Measurements from ENCODE around the gene SCFD2. TPM values are rescaled to one million over a fixed set of nuclear protein-coding genes. Genes with fewer than 3 reads are reported as not detected.
A peak's percentile ranks its signal among the peaks of the same experiment; 100 is the strongest.

SCFD2 gene
- total RNA-seq, 1 donor from 2014 or later, result 16.5 TPM

DNA sequence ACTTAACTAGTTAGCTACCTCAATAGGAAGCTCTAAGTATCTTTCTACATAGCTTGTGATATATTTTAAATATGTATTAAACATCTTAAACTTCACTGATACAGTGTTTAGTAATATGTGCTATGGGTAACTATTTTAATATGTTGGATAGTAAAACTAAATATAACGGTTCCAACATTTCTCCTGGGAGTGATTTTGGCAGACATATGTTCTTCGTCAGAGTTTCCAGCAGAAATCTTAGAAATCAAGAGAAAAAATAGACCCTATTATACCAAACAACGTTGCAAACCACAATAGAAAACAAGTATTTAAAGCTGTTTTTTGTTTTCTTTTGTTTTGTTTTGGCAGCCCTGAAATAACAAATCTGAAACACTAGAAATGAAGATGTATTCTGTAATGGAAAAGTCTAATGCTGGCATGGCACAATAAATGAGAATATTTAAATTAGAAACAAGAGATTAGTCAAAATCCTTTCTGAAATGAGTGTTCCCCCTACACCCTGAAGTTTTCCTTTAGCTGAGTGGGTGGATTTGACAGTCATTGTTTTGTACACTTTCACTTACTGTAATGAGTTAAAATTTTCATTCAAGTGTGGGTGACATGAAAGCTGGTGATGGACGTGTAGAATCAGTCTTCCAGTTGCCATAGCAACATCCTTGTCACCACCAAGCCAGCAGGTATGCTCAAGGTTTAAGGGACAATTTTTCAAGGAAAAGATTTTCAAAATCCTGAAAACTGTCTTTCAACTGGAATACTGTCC lies 233.5 kb downstream of the SCFD2 start:
- no peak for ATAC-seq

- no peak for ATAC-seq
Observed at GRCh38 chr4:53131562-53131925, 234.3 kb downstream of the SCFD2 start.

- ATAC-seq, result no peak
Observed at GRCh38 chr4:53130896-53131561, 234.8 kb downstream of the SCFD2 start.

GRCh38 chr4:53128706-53129357 lies 237.0 kb downstream of the SCFD2 start:
- ATAC-seq, result no peak

GRCh38 chr4:53128231-53128630 lies 237.6 kb downstream of the SCFD2 start:
- no peak for ATAC-seq

DNA sequence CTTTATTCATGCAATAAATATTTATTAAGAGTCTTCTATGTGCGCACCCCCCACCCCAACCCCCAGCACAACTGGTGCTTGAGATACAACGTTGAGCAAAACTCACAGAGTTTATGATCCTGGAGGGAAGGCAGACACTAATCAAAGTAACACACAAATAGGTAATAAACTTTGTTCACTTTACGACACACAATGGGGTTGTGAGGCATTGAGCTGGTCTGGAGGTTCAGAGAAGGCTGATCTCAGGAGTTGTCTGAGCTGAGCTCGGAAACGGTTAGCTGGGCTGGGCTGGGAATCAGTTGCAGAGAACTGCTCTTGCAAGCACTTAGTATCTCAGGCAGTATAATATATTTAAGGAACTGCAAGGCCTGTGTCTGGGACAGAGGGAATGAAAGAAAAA lies 238.5 kb downstream of the SCFD2 start:
- ATAC-seq, result no peak

DNA sequence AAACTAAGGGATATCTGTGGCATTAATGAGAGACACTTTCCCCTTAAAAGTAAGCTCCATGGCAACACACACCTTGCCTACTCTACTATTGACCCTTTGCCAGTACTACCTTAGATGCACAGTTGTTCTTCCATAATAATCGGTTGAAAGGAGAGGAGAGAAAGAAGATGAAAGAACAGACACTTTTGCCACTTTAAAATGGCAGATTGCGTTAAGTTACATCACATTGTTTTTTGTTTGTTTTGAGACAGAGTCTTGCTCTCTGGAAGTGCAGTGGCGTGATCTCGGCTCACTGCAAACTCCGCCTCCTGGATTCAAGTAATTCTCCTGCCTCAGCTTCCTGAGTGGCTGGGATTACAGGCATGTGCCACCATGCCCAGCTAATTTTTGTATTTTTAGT lies 239.8 kb downstream of the SCFD2 start:
- no peak for ATAC-seq

DNA sequence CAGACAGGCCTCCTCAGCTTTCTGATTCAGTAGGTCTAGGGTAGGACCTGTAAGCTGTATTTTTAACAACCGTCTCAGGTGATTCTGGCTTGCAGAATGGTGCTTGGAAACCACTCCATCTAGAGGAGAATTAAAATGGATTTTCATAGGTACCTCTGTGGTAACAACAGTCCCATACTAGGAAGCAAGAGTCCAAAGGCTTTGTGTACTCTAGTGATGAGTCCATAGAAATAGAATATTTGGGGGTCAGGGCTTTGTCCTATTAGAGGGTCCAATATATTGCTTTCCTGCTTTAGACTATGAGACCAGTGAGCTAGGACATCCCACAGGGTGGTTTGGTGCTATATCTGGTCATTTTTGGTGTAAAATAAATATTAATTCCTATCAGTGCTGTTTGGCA lies 242.0 kb downstream of the SCFD2 start:
- no peak for ATAC-seq

GRCh38 chr4:53123171-53123570 lies 242.7 kb downstream of the SCFD2 start:
- ATAC-seq, result no peak

DNA sequence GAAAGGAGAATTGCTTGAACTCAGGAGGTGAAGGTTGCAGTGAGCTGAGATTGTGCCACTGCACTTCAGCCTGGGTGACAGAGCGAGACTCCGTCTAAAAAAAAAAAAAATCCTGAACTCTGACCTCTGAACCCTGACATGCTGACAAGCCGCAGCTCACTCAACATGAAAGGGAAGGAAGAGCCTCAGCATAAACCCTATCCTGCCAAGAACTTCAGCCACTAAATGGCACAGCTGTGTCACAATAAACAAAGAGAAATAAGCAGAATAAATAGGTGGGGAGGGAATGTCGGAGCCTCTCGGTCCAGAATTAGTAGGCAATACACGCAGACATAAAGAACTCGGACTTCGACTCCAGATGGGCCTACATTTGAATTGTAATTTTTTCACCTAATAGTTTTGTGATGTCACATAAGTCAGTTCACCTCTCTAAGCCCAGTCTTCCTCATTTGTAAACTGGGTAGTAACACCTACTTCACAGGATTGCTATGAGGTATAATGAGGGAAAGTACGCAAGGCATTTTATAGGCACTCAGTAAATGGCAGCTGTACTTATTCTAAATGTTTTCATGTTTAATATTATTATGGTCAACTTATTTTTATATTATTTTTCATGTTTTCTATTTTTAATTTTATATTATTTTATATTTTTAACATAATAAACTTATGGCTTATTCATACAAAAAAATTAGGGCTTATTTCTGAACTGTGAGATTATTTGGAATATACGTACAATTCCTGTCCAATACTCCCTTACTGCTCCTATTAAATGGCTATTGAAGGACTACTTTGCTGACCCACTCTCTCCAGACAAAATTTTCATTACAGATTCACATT lies 243.4 kb downstream of the SCFD2 start:
- ATAC-seq, result no peak

- ATAC-seq, result no peak
Observed at GRCh38 chr4:53121264-53121865, 244.5 kb downstream of the SCFD2 start.

- ATAC-seq, result no peak
Observed at GRCh38 chr4:53120778-53121177, 245.1 kb downstream of the SCFD2 start.

GRCh38 chr4:53119680-53120079 lies 246.2 kb downstream of the SCFD2 start:
- ATAC-seq, result no peak

DNA sequence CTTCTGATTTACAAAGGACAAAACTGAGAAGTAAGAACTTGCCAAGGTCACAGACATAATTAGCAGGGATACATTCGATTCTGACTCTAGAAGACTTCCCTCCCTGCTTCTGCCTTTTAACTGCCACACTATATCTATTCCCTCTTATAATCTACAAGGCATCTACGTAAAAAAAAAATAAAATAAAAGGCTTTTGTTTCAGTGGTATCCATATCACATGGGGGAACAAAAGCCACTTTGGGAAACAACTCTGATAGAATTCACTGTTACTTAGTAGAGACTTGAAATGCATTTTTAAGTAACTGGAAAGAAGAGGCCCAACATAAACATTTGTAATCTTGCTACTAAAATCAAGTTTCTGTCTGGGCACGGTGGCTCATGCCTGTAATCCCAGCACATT lies 247.2 kb downstream of the SCFD2 start:
- ATAC-seq, result no peak

- no peak for ATAC-seq
Observed at GRCh38 chr4:53116954-53117353, 248.9 kb downstream of the SCFD2 start.

- ATAC-seq, result no peak
Observed at GRCh38 chr4:53113431-53114225, 252.2 kb downstream of the SCFD2 start.

DNA sequence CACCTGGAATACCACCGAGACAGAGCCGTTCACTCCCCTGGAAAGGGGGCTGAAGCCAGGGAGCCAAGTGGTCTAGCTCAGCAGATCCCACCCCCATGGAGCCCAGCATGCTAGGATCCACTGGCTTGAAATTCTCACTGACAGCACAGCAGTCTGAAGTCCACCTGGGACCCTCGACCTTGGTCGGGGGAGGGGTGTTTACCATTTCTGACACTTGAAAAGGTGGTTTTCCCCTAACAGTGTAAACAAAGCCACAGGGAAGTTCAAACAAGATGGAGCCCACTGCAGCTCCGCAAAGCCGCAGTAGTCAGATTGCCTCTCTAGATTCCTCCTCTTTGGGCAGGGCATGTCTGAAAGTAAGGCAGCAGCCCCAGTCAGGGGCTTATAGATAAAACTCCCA lies 260.5 kb downstream of the SCFD2 start:
- no peak for ATAC-seq

- no peak for ATAC-seq
Observed at GRCh38 chr4:53103481-53103880, 262.4 kb downstream of the SCFD2 start.

DNA sequence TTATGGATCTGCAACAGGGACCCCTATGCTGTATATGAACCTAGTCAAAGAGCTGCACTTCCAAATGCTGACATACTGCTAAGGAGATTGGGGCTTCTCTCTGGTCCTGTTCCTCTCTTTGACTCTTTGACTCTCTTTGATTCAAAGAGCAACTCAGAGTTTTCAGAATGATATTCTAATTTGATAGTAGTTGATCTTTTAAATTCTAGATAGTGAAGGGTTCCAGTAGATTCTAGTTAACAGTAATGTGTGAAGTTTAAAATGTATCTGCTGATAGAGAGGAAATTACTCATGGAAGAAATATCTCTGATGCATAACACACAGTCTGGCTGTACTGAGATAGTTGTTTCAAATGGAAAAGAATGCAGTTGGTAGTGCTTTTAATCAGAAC lies 264.7 kb downstream of the SCFD2 start:
- ATAC-seq, result no peak

DNA sequence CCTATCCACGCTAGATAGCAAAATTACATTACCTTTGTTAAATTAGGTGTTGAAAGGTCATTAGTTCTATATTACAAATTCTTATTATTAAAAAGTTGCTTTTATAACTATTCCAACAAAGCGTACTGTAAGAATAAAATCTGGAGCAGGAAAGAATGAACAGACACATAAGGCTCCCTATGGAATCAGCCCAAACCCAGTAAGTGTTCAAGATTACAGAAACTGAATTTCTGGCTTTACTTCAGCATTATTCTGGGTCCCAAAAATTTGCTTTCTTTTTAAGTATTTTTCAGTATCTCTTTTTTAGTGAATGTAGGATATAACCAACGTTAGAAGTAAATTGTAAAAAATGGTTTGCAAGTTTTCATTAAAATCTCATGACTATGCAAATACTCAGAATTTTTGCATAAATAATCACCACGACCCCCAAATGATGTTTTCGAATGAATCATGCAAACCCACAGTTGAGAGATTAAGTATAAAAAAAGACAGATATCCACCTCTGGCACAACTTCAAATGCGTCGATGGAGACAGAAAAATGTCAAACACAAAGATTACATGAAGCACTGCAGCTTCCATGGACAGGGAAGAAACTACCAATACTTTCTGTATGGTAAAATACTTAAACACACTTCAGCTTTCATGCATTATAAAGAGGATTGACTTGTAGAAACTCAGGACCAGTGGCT lies 265.2 kb downstream of the SCFD2 start:
- no peak for ATAC-seq

GRCh38 chr4:53098681-53099121 lies 267.2 kb downstream of the SCFD2 start:
- peak; percentile 70 for ATAC-seq
